ENCODE data around the gene ZNF600.
"Not testable (repeated sequence)": the region's sequence is repeated elsewhere in the genome, so short reads cannot be mapped to it uniquely, and the experiment has no call there.

The ZNF600 gene

DNA sequence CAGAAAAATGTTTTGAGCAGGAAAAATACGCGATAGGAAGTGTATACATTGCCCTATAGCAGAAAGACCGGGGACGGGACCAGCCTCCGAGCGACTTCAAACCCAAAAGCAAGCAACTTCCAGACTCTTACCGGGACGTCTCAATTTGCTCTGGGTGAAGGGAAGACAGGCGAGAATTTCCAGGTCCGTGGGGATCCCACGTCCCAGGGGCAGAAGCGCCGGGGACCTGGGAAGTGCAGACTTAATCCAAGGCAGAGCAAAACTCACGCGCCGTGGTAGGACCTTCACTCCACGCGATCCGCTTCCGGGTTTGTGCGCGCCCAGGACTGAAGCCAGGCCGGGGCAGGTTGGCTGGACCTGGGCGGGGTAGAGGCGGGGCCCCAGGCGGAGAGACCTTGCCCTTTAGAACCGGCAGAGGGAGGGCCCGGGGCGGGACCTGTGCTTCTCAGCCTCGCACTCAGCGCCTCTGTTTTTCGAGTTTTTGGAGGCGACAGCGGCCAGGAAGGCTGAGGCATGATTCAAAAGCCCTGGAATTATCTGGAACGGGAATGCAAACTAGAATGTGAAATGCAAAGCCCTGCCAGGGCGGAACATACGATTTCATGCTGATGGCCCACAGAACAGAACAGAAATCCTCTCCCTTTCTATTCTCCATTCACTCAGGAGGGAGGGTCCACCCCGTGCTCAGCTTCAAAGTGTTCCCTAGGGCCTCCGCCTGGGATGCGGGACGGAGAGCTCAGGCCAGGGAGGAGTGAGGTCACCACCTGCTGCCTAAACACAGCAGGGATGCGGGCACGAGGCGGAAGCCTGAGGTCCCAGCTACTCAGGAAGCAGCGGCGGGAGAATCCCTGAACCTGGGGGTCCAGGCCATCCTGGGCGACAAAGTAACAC lies at the start of gene ZNF600:
Gene ZNF600, minus strand, starts transcription at position 328 of the 891 bp plus-strand sequence. CDS start 7,903 bp downstream, outside the sequence.
- in situ Hi-C loops (cut with HindIII; ENCODE audit: low sequenced_read_pairs): not testable (repeated sequence)

DNA sequence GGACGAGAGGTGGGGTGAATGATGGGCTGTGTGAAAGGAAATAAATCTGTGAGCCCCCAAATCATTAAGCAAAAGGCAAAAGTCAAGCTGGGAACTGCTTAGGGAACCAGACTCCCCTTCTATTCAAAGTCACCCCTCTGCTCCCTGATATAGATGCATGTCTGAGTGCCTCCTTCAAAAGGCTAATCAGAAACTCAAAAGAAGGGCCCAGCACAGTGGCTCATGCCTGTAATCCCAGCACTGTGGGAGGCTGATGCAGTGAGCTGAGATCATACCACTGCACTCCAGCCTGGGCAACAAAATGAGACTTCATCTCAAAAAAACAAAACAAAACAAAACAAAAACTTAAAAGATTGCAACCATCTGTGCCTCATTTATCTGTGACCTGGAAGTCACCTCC lies 47.7 kb upstream of the ZNF600 start:
- in situ Hi-C loops (cut with HindIII; ENCODE audit: low sequenced_read_pairs): not testable (repeated sequence)

DNA sequence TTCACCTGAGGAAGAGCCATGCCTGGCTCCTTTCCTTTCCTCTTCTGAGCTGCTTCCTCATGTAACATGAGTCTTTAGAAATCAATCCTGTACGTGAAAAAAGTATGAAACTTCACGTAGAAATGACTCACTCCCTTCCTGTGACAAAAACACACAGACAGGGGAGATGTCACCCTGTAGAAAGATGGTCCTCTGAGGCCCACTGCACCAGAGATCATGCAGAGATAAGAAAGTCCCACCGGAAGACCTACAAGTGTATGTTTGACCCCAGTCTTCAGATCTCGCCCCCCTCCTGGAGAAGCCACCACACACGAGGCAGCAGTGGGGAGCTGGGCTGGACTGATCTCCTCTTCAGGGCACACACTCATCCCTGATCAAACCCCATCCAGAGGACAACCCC lies 47.0 kb upstream of the ZNF600 start:
- in situ Hi-C loops (cut with HindIII; ENCODE audit: low sequenced_read_pairs): not testable (repeated sequence)

DNA sequence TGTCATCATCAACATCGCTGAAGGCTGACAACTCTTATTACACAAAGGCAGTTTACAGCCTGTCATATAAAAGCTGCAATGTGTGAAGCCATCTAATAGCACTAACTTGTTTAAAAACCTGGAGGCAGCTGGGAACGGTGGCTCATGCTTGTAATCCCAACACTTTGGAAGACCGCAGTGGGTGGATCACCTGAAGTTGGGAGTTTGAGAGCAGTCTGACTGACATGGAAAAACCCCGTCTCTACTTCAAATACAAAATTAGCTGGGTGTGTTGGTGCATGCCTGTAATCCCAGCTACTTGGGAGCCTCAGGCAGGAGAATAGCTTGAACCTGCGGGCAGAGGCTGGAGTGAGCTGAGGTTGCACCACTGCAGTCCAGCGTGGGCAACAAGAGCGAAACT lies 43.3 kb upstream of the ZNF600 start:
- in situ Hi-C loops (cut with HindIII; ENCODE audit: low sequenced_read_pairs): not testable (repeated sequence)

DNA sequence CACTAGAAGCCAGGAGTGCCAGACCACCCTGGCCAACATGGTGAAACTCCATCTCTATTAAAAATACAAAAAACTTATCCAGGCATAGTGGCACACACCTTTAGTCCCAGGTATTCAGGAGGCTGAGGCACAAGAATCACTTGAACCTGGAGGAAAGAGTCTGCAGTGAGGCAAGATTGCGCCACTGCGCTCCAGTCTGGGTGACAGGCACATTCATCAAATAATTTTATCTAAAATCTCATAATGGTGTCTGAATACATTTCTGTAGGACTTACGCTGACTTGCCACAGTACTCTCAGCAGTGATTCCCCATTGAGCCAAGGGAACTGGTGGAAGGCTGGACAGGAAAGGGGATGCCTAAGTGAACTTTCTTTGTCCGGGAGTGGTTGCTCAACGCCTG lies 39.2 kb upstream of the ZNF600 start:
- in situ Hi-C loops (cut with HindIII; ENCODE audit: low sequenced_read_pairs): no loop called here

DNA sequence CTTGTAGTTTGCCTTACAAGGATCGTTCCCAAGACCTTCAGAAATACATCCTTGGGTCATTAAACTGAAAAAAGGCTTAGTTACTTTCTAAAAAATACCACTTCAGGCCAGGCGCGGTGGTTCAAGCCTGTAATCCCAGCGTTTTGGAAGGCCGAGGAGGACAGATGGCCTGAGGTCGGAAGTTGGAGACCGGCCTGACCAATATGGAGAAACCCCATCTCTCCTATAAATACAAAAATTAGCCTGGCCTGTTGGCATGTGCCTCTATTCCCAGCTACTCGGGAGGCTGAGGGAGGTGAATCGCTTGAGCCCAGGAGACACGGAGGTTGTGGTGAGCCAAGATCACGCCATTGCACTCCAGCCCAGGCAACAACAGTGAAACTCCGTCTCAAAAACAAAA lies 37.1 kb upstream of the ZNF600 start:
- in situ Hi-C loops (cut with HindIII; ENCODE audit: low sequenced_read_pairs): no loop called here

DNA sequence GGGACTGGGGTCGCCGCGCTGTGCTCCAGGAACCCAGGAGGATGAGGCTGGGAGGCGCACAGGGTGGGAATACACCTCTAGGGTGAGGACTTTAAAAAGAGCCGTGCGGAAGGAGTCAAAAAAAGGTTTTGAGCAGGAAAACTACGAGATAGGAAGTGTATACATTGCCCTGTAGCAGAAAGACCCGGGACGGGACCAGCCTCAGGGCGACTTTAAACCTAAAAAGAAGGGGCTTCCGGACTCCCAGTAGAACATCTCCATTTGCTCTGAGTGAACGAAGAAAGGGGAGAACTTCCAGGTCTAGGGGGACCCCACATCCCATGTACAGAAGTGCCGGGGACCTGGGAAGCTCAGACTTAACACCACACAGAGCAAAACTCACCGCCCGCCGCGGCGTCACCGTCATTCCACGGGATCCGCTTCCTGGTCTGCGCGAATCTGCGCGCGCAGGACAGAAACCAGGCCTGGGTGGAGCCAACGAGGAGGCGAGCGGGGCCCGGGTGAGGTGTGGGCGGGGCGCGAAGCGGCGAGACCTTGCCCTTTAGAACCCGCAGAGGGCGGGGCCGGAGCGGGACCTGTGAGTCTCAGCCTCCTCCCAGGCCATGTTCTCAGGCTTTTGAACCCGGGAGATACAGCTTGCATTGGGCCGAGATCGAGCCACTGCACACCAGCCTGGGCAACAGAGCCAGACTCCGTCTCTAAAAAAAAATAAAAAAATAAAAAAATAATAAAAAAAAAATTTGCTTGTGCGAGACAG lies 34.8 kb upstream of the ZNF600 start, which contains the start of gene ZNF28:
Gene ZNF28, minus strand, starts transcription at position 430 of the 757 bp plus-strand sequence. CDS start 3,675 bp downstream, outside the sequence.
- in situ Hi-C loops (cut with HindIII; ENCODE audit: low sequenced_read_pairs): not testable (repeated sequence)

DNA sequence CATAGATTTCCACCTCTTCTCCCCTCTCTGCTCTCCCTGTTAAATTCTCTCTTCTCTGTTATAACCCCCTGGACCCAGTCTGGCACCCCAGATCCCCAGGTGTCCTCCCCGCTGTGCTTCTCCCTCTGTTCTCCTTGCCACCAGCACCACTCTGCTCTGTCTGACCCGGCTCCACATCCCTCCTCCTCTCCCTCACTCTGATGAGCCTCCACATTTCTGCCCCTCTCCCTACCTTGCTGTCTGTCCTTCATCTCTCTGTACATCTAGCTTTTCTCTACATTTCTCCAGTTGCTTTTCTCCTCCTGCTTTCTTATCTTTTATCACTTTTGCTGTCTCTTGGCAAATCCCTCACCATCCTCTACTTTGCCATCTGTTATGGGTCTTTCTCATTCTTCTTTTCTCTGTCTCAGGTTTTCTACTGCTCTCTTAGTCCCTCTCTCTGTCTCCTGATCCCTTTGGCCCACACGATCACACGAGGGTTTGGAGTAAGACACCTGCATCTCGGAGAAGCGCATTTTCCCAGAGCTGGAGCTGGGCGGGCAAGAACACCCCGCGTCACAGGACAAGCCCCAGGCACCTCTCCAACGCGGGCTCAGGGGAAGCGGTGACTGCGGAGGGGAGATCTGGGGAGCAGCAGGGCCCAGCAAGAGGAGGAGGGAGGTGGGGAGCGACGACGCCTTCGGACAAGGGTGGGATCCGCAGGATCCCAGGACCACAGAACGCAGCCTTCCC lies 34.0 kb upstream of the ZNF600 start:
- in situ Hi-C loops (cut with HindIII; ENCODE audit: low sequenced_read_pairs): not testable (repeated sequence)

DNA sequence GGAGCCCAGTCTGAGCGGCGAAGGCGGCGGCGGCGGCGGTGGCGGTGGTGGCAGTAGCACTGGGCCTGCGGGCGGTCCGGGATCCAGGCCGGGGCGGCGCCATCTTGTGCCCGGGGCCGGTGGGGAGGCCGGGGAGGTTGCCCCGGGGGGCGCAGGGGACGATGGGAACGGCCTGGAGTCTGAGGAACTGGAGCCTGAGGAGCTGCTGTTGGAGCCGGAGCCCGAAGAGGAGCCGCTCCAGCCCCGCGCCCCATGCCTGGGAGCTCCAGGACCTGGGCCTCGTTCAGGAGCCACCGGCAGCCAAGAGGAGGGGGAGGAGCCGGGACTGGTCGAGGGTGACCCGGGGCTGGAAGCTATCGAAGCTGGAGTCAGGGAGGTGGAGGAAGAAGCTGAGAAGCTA lies 23.2 kb upstream of the ZNF600 start:
- in situ Hi-C loops (cut with HindIII; ENCODE audit: low sequenced_read_pairs): no loop called here

DNA sequence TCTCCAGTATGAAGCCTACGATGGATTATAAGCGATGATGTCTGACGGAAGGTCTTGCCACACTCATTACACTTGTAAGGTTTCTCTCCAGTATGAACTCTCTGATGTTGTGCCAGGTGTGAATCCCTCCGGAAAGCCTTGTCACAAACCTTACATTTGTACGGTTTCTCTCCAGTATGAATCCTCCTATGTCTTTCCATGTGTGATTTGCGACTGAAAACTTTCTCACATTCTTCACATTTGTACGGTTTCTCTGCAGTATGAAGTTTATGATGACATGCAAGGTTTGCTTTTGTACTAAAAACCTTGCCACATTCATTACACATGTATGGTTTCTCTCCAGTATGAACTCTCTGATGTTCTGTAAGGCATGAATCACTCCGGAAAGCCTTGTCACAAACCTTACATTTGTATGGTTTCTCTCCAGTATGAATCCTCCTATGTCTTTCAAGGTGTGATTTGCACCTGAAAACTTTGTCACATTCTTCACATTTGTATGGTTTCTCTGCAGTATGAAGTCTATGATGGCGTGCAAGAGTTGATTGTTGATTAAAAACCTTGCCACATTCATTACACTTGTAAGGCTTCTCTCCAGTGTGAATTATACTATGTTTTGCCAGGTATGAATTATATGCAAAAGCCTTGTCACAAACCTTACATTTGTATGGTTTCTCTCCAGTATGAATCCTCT lies 13.5 kb upstream of the ZNF600 start:
- in situ Hi-C loops (cut with HindIII; ENCODE audit: low sequenced_read_pairs): not testable (repeated sequence)

DNA sequence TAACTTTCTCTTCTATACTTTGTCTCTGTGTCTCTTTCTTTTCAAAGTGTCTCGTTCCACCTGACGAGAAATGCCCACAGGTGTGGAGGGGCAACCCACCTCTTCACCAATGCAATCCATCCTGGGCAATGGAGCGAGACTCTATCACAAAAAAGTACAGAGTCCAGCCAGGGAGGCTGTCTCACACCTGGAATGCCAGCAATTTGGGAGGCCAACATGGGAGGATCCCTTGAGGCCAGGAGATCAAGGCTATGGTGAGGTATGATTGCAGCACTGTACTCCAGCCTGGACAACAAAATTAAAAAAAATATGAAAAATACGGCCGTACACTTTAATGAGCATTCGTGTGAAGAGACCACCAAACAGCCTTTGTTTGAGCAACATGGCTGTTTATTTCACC lies 2.8 kb upstream of the ZNF600 start:
- in situ Hi-C loops (cut with HindIII; ENCODE audit: low sequenced_read_pairs): no loop called here

DNA sequence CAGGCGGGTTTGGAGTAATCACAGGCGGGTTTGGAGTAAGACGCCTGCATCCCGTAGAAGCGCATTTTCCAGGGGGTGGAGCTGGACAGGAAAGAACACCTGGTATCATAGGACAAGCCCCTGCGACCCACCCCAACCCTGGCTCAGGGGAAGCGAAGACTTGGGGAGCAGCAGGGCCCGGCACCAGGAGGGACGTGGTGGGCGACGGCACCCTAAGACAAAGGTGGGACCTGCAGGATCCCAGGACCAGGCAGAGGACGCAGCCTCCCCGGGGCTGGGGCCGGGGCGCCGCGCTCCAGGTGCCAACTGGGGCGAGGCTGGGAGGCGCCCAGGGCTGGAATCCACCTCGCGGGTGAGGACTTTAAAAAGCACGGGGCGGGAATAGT lies 520 bp downstream of the ZNF600 start:
- in situ Hi-C loops (cut with HindIII; ENCODE audit: low sequenced_read_pairs): no loop called here

DNA sequence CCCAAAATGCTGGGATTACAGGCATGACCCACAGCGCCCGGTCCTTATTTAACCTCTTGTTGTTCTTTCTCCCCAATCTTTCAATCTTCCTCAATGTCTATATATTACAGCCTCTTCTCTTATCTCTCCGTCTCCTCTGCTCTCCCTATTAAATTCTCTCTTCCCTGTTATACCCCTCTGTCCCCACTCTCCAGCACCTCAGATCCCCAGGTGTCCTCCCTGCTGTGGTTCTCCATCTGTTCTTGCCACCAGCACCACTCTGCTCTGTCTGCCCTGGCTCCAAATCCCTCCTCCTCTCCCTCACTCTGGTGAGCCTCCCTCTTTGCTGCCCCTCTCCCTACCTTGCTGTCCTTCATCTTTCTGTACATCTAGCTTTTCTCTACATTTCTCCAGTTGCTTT lies 1.1 kb downstream of the ZNF600 start:
- in situ Hi-C loops (cut with HindIII; ENCODE audit: low sequenced_read_pairs): no loop called here

DNA sequence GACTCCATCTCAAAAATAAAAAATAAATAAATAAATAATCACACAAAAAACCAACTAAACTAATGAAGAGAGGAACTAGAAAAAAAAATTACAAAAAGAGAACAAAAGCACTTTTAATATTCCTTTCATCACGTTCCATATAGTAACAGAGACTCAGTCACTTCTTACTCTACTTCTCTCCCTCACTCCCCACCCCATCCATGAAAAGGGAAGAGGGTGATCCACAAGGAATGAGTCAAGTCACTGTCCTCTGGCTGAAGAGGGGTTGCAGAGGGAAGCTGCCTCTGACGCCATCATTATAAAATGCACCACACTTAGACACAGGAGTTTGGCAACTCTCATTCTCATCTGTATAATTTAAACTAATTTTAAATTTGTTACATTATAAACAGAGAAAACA lies 3.7 kb downstream of the ZNF600 start:
- in situ Hi-C loops (cut with HindIII; ENCODE audit: low sequenced_read_pairs): not testable (repeated sequence)

DNA sequence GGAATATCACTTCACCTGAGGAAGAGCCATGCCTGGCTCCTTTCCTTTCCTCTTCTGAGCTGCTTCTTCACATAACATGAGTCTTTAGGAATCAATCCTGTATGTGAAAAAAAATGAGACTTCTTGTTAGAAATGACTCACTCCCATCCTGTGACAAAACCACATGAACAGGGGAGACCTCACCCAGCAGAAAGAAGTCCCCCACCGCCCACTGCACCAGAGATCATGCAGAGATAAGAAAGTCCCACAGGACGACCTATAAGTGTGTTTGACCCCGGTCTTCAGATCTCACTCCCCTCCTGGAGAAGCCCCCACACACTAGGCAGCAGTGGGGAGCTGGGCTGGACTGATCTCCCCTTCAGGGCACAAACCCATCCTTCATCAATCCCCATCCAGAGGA lies 7.8 kb downstream of the ZNF600 start:
- in situ Hi-C loops (cut with HindIII; ENCODE audit: low sequenced_read_pairs): no loop called here

DNA sequence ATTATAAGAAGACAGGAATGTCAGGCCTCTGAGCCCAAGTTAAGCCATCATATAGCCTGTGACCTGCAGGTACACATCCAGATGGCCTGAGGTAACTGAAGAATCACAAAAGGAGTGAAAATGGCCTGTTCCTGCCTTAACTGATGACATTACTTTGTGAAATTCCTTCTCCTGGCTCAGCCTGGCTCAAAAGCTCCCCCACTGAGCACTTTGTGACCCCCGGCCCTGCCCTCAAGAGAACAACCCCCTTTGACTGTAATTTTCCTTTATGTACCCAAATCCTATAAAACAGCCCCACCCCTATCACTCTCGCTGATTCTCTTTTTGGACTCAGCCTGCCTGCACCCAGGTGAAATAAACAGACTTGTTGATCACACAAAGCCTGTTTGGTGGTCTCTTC lies 30.1 kb downstream of the ZNF600 start:
- in situ Hi-C loops (cut with HindIII; ENCODE audit: low sequenced_read_pairs): not testable (repeated sequence)

DNA sequence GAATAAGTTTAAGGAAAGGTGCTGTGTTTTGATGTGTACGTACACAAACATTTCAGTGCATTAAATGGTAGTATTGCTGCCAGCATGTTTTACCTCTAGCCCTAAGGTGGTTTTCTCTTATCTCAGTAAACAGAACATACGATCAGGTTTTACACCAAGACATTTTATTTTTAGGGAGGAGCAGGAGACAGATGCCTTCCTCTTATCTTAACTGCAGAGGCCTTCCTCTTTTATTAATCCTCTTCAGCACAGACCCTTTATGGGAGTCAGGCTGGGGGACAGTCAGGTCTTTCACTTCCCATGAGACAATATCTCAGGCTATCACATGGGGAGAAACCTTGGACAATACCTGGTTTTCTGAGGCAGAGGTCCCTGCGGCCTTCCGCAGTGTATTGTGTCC lies 36.8 kb downstream of the ZNF600 start:
- in situ Hi-C loops (cut with HindIII; ENCODE audit: low sequenced_read_pairs): no loop called here

DNA sequence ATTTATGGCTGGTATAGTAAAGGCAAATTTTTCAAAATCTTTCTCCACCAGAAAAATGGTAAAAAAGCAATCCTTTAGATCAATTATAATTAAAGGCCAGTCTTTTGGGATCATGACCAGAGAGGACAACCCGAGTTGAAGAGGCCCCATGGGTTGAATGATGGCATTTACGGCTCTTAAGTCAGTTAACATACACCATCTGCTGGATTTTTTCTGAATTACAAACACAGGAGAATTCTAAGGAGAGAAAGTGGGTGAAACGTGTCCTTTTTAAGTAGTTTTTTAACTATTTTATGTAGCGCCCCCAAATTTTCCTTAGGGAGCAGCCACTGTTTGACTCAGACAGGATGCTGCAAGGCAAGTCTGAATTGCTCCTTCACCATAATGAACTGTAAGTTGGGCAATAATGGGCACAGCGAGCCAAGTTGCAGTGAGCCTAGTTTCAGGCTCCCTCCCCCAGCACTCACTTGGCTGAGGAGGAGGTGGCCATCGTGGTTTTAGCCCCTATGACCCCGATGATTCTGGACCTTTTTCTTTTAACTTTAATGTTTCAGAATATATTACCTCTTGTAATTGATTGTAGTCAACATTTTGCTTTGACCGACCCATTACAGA lies 38.1 kb downstream of the ZNF600 start:
- in situ Hi-C loops (cut with HindIII; ENCODE audit: low sequenced_read_pairs): no loop called here

DNA sequence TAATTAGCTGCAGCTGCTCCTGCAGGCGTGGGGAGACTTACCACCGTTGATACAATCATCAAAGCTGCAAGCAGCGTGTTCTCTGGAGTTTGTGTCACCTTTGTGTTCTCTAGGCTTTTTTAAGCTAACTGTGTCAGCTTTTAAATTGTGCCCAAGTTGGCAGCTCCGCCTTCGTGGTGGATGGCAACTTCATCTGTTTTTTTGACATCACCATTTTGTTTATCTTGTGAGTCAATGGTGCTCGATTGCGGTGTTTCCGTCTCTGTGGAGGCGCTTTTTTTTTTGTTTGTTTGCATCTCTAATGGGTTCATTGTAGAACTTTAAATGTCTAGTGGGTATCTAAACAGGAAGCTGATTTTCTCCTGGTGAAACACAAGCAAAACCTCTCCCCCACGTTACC lies 40.7 kb downstream of the ZNF600 start:
- in situ Hi-C loops (cut with HindIII; ENCODE audit: low sequenced_read_pairs): not testable (repeated sequence)

DNA sequence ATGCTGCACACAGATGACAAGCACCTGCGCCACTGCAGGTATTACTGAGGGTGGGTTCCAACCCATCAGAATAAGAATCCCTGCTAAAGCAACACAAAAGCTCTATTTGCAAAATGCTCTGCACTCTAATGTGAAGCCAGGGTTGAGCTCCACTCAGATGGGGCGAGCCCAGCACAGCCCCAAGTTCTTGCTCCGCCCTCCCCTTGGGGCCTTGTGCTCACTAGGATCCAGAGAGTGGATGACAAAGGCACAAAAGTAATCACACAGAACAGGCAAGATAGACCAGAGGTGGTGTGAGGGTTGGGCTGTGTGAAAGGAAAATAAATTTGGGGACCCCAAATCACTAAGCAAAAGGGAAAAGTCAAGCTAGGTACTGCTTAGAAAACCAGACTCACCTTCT lies 43.5 kb downstream of the ZNF600 start:
- in situ Hi-C loops (cut with HindIII; ENCODE audit: low sequenced_read_pairs): no loop called here

Measured in endothelial cell of hepatic sinusoid (primary cell).